GF-D8 (cell line): Measurements from ENCODE around the gene FRMPD2.
"Not testable (repeated sequence)": the region's sequence is repeated elsewhere in the genome, so short reads cannot be mapped to it uniquely, and the experiment has no call there.

Source experiments
- DNase-seq: peaks from one replicate; lab custom pipeline; 2025; lab: John Stamatoyannopoulos, UW

Gene FRMPD2

DNA sequence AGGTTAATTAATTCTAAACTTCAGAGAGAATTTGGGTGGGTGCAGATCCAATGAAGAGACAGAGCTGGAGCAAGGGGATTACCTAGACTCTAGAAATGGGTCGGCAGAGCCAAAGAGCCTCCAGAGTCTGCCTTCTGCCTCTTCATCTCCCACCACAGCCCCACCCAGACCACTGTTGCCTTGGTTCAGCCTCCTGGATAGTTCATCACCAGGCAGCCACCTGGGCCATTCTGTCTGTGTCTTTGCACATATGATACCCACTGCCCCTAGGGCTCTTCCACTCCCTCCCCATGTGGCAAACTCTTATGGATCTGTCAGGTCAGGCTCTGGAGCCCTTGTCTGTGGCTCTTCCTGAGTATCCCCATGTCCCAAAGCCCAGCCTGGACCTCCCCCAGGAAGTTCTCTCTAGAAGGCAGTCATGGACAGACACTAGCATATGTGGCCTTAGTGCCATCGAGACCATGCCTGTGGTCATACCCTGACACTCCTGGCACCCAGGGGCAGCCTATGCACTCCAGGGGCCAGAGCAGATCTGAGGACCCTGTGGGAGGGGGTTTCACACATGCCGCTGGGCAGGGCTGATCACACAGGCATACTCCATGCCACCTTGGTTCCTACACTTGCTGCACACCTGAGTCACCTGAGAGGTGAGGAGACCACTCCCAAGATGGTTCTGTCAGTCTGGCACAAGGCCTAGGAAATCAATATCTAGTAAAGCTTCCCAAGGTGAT, 41.6 kb downstream of the FRMPD2 start:
- no peak for DNase-seq

DNA sequence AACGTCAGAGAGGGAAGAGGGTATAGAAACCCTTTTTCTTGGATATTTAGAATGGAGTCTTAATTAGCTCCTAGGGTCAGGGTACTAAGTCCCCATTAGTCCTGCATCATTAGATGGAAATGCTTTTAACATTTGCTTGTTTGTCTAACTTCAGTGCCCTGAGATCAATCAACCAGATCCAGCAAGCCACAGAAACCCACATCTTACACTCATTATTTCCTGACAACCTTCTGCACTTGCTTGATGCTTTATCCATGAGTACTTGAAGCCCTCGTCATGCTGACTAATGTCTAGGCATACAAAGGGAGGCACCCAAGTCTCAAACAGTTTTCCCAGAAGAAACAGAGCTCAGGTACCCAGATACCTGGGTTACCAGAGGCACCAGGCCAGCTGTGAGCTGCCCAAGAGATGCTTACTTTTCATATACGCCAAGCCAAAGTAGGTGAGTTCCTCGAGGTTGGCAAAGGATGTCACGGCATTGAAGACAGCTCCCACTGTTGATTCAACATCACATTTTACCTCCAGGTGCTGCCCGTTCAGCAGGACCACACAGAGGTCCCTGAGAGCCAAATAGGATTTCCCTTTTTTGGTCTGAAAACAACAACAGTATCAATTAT, 42.7 kb downstream of the FRMPD2 start:
- no peak for DNase-seq

DNA sequence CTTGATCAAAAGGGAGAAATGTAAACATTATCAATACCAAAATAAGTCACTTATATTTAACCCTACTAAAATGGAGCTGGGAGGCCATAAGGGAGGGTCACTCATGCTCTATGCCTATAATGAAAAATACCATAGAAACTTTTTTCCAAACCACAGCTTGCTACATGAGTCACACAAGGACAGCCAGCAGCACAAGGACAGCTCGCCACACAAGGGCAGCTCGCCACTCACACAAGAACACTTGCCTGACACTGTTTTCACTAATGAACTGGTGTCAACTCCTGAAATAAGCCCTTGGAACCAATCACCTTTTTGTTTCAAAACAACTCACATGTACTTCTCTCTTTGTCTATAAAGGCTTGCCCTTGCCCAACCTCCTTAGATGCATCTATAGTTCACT, 43.3 kb downstream of the FRMPD2 start:
- no peak for DNase-seq

DNA sequence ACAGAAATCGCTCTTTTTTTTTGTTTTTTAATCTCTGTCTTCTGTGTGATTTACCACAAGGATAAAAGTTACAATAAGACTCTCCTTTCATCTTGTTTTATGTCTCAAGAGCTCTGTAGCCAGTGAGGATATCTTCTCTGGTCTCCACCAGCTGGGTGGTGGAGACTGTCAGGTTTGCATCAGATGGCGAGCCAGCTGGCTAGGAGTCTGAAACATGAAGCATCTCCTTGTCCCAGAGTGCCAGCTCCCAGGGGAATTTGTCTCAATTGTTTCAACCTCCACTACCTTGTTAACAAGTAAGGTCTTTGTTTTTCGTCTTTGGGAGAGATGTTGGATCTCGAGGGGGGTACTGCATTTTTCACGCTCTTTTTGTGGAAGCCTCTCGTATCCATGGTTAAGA, 47.3 kb downstream of the FRMPD2 start:
- no peak for DNase-seq

DNA sequence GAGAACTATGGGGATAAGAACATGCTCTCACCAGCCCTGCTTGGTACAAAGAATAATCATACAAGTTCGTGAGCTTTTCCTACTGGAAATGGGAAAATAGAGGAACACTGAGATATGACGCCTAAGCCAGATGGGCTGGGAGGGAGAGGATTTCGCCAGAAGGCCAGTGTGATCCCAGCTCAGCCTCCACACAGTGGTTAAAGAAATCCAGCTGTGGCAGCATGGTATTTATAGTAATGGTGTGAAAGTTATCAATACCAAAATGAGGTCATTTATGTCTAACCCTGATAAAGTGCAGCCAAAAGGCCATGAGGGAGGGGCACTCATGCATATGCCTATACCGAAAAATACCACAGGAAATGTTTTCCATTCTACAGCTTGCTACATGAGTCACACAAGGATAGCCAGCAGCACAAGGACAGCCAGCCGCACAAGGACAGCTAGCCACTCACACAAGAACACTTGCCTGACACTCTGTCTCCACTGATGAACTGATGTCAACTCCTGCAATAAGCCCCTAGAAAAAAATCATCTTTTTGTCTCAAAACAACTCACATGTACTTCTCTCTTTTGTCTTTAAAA, 49.4 kb downstream of the FRMPD2 start:
- no peak for DNase-seq

DNA sequence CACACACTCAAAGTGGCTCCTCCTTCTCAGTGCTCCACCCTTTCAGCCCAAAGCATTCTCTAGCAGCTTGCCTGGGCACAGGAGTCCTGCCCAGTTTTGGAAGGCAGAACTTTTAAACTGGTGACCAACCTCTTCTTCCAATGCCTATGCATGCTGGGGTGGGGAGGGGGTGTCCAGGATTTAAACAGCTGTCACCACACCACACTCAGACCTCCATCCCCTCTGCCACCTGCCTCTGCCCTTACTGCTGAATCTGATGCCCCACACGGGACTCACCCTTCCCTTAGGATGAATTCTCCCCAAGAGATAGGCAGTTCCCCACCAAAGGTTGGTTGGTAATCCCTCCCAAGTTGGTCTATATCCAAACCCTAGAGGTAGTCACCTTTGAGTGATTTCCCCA, 50.2 kb downstream of the FRMPD2 start:
- DNase-seq = no peak

DNA sequence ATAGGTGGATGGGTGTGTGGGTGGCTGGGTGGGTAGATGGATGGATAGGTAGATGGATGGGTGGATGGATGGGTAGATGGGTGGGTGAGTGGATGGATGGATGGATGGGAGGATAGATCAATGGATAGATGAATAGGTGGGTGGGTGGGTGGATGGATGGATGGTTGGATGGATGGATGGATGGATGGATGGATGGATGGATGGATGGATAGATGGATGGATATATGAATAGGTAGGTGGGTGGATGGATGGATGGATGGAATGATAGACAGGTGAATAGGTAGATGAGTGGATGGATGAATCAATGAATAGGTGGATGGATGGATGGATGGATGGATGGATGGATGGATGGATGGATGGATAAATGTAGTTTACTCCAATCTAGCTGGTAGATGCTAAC, 52.7 kb downstream of the FRMPD2 start:
- no peak for DNase-seq

DNA sequence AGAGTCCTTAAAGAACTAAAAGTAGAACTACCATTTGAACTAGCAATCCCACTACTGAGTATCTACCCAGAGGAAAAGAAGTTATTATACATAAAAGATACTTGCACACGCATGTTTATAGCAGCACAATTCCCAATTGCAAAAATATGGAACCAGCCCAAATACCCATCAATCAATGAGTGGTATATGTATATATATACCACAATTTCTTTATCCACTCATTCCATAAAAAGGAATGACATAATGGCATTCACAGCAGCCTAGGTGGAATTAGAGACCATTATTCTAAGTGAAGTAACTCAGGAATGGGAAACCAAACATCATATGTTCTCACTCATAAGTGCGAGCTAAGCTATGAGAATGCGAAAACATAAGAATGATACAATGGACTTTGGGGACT, 53.5 kb downstream of the FRMPD2 start:
- not testable (repeated sequence) for DNase-seq

DNA sequence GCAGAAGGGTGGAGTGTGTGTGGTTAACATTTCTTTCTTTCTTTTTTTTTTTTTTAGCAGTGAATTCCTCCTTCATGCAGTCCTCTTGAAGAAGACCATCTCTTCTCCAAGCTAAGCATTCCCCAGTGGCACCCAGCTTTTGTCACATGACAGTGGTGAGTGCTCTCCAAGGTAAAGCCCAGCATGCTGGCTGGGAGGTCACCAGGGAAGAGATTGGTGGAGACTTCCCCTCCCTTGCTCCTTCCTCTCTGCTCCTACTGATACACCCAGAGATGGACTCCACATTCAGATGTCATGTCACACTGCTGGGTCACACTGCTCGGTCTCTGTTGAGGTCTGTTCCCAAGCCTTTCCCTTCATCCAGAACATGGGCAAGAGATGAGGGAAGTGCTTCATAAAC, 55.3 kb downstream of the FRMPD2 start:
- DNase-seq = no peak

DNA sequence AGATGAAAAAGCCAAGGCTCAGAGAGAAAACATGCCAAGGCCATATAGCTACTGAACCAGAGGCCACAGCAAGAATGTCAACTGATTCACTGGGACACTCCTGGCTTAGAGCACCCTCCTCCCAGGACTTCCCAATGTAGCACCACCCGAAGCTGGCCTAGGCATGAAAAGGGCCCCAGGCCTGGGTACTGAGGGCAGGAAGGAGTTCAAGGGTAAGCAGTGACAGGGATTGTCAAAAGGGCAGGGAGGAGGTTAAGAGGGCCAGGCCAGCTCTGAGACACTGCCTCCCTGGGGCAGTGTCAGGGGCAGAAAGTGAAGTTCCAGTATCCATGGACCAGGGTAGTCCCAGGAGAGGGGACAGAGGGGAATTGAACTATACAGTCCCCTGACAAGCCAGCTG, 57.8 kb downstream of the FRMPD2 start:
- no peak for DNase-seq

DNA sequence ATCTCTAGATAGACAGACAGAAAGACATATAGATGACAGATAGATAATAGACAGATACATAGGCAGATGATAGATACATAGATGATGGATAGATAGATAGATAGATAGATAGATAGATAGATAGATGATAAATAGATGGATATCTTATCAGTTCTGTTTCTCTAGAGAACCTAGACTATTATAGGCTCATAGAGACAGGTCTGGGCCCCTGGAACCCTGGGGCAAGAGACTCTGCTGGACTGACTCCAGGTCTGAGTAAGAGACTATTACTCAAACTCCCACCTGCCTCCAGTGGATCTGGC, 58.3 kb downstream of the FRMPD2 start:
- DNase-seq = no peak

DNA sequence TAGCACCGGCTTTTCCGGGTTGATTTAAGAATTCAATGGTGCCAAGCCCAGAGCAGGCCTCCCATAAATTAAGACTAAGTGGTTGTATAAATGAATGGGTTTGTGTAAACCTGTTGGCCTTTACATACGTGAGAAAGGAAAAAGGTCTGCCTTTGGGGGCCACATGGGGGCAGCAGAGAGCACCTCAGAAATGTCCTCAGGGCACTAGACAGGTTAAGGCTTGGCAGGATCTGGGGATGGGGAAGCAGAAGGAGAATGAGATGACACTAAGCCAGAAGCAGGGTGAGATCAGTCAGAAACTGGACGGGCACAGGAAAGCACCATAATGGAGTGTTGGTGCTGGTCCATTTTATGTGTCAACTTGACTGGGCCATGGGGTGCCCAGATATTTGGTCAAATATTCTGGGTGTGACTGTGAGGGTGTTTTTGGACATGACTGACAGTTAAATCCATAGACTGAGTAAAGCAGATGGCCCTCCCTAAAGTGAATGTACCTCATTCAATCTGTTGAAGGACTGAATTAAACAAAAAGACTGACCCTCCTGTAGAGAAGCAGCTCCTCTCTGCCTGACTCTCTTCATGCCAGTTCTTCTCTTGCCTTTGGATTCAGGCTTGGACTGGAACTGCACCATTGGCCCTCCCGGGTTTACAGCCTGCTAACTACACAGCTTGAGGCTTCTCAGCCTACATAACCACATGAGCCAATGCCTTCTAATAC, 58.9 kb downstream of the FRMPD2 start:
- no peak for DNase-seq

DNA sequence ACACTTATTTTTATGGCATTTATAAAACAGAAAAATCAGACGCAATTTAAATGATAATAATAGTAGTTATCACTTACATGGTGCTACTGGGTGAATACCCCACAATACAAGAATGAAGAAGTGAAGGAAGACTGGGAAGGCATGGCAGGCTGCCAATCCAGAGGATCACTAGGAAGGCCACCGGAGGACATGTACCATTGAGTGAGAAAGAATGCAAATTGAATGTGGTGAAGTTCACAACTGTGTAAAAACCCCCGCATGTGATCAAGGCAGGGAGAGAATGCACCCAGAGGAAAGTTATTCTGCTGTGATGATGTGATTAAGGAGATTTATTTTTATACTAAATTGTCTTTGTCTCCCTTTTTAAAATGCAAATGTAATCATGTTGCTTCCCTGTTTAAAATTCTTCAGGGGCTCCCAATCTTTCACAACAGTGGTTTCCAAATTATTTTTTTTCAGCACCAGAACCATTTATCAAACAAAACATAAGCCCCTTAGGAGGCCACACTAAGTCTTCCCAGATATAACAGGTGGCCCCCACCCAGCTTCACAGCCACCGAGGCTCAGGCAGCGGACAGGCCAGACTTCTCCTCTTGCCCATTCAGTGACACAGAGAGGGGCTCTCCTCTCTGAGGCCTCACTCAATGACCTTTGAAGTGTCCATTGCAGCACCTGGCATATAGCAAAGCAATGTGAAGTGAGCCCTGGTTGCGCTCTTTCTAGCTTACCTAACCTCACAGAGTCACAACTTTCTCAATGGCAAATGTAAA, 59.6 kb downstream of the FRMPD2 start:
- DNase-seq = no peak

DNA sequence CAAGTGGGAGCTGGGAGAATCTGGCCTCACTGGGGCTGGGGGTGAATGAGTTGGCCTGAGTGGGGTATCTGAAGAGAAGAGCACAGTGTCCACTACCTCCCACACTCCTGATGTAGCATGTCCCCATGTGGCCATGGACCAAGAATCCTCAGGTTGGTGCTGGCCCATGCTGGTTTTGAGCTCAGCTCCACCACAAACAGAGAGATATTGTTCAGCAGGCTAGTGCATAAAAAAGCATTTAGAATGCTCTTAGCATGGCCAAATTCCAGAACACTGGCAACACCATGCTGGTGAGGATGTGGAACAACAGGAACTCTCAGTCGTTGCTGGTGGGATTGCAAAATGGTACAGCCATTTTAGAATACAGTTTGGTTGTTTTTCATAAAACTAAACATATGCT, 61.4 kb downstream of the FRMPD2 start:
- DNase-seq = no peak

DNA sequence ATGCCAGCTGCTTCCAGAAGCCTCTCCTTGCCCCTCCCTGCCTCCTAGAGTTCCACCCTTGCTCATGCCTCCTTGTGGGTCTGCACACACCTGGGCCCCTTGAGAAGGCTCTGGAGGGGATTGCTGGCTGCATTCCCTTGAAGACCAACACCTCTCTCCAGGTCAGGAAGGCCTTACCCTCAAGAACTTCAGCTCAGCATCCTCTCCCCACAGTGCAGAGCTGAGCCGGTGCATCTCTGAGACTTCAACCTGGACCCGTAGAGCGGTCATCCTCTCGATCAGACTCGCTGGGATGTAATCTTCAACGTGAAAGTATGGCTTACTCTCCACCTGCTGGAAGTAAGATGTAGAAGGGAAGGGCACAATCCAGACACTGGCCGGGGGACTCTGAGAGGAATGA, 62.7 kb downstream of the FRMPD2 start:
- no peak for DNase-seq

DNA sequence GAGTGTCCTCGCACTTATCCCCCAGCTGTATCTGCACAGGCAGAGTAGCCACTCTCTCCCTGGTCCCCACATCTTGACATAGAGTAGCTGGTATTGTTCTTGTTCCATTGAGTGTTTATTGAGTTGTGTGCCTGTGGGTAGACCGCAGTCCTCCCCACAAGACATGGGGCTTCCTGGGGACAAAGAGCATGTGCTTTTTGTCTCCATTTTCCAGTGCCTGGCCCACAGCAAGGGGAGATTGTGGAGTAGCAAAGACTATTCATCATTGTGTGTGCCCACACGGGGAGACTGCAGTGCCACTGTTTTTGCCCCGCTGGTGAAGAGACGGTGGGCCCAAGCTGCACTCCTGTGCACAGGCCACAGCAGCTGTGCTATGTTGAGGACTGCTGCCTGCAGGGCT, 63.5 kb downstream of the FRMPD2 start:
- DNase-seq = no peak

DNA sequence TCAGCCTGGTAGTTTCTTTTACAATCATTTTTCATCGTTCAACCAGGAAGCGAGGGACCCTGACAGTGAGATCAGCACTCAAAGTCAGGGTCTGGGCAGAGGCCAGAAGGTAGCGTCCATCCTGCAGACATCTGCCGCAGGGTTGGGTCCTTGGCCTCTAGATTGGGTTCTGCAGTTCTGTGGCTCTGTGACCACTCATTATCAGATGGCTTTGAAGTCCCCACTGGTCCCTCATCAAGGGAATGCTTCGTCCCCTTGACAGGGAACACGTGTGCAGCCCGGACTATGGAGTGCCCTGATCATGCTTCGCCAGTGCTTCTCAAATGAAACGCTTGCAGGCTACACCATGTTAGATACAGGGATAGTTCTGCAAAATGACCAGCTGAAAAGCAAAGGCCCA, 64.1 kb downstream of the FRMPD2 start:
- DNase-seq = no peak

DNA sequence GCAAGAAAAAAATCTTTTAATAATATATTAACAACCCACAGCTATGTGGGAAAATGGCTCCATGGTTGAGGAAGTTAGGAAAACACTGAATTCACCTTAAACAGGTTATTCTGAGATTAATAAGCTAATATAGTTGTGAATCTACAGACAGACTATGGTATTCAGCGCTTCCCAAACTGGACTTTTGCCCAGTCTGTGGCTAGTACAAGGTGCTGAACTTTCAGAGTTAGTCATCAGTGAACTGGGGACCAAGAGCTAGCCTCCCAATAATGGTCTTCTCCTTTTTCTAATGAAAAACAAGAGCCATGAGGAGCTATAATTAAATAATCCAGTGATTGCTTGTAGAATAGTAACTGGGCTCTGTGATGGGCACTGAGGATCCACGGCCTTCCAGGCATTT, 65.3 kb downstream of the FRMPD2 start:
- DNase-seq = no peak

DNA sequence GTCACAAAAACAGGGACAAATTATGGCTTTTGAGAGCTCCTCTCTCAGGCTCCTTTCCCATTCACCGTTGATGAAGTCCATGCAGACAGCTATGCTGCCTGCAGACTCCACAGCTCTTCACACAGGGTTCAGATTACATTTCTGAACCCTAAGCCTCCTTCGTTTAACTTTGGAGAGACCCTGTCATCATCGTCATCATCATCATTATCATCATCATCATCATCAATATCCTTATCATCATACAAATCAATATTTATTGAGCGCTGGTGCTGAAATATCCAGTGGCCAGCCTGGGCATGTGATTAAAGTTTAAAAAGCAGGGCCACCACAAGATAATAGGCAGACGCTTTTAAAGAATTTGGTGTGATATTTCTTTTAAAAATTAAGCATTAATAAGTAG, 66.6 kb downstream of the FRMPD2 start:
- DNase-seq = no peak

DNA sequence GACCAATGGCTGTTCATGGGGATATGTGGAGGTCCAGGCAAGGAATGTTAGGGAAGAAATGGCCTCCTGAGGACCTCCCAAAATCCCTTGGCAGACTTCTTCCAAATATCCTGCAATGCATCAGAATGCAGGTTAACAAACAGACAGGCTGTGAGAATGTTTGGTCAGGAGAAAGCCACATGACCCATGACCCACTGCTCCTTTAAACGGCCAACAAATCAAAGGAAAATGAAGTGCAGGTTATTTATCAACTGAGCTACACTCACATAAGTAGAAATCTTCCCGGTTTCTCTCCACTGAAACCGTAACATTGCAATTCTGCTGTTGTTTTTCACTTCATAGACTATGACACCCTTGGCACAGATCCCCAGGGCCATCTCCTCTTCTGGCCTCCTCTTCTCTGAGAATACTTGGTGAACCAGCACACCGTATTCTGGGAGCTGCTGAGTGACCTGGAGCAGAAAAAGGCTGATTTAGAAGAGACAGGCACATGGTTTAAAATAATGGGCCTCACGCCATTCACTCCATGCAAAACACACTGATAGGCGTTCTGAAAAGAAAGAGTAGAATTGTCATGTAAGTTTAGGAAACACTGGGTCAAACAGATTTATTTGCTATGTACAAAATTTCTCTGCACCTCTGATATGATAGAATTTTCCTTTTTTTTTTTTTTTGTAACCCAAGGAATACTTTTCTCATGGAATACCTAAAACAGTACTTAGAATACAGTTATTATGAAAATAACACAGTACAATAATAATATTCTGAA, 67.8 kb downstream of the FRMPD2 start:
- DNase-seq = no peak

DNA sequence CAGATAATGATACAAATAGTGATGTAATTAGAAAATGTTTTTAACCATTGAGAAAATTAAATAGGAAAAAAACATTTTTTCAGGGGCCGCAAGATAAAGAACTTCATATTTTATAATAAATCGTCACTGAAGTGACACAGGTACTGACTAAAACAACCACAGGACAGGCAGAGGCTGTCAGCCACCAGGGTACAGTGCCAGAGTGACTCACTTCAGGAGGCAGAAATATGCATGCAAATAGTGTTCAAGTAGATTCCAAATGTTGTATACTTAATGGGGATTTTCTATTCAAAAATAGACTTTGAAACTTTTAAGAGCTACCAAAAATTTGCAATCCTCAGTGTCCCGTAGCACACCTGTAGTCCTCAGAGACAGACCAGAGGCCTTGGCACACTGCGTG, 68.6 kb downstream of the FRMPD2 start:
- no peak for DNase-seq
